Stimulated activated naive CD8-positive, alpha-beta T cell treated with anti-CD3 and anti-CD28 coated beads, Interleukin-15, amount 100 ng/mL, for 72 hours (primary cell): ENCODE measurements around the gene PKLR.
"Not testable (repeated sequence)": the region's sequence is repeated elsewhere in the genome, so short reads cannot be mapped to it uniquely, and the experiment has no call there.

Experiments used
- ATAC-seq: fragments of 150-1000 bp; cut with Tn5 transposase; 2 replicates; pipeline ENCODE4 v1.10.0; 2021; ENCODE audit warnings: mild to moderate bottlenecking, moderate library complexity
- DNase-seq, 2 donors: peaks; one replicate each; pipeline ENCODE4 v3.0.0; 2021 to 2022
- H3K27ac Mint-ChIP-seq, 2 donors: one replicate each; pipeline ENCODE4 v1.8.0; 2022; ENCODE audit warnings: mild to moderate bottlenecking in 2 of 2, mixed read lengths in 2 of 2, moderate library complexity in 2 of 2
- H3K27me3 Mint-ChIP-seq: one replicate; pipeline ENCODE4 v1.8.0; 2022; ENCODE audit warnings: mixed read lengths
- H3K4me1 Mint-ChIP-seq: one replicate; pipeline ENCODE4 v1.8.0; 2022; ENCODE audit warnings: mild to moderate bottlenecking, mixed read lengths
- H3K4me3 Mint-ChIP-seq, 2 donors: one replicate each; pipeline ENCODE4 v1.8.0; 2022; ENCODE audit warnings: mild to moderate bottlenecking in 2 of 2, mixed read lengths in 2 of 2, moderate library complexity in 1 of 2
- H3K9me3 Mint-ChIP-seq, 2 donors: one replicate each; pipeline ENCODE4 v1.8.0; 2022; ENCODE audit warnings: mixed read lengths in 2 of 2

The PKLR gene

GRCh38 chr1:155255243-155256007 is 45.8 kb downstream of the PKLR start, which contains the start of gene ENTREP3:
Gene ENTREP3, minus strand, starts transcription at chr1:155255483. Its CDS starts 606 bp downstream, at chr1:155254877.
- H3K4me1 Mint-ChIP-seq, result peaks cover 55% of the 10 kb centered on the region
- DNase-seq (peak; percentile 72 to 79), ATAC-seq (peak; percentile 75)
- no peaks in the 10 kb centered on the region for H3K9me3 Mint-ChIP-seq
- peak within 1 kb of the TSS; percentile 79 to 88 for H3K27ac Mint-ChIP-seq
- H3K4me3 Mint-ChIP-seq, result peak within 1 kb of the TSS; percentile 84 to 93
- H3K27me3 Mint-ChIP-seq, result no peaks in the 10 kb centered on the region

DNA sequence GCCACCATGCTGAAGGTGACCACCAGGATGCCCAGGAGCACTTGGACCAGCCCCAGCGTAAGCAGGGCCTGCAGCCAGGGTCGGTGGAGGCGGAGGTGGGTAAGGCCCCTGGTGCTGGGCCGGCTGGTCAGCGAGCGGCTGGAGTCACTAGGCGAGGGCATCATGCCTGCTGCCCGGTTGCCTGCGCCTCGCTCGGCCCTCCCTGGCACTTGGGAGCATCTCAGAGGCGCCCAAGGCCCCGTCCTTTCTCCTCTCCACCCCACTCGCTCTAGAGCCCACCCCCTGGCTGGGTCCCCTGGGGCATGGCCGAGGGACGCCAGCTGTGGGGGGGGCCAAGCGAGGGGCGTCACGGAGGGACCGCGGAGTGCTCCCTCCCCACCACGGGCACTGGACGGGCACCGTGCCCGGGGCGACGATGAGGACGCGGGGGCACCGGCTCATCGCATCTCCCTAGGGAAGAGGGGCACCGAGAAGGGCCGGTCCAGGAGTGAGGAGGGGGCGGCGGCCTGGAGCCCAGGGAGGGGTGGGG is 46.5 kb downstream of the PKLR start:
- DNase-seq, result no peak
- H3K27me3 Mint-ChIP-seq, result no peaks in the 10 kb centered on the region
- peak overlapping the region; percentile 79 to 88 for H3K27ac Mint-ChIP-seq
- ATAC-seq, result peak; percentile 8
- H3K9me3 Mint-ChIP-seq, result no peaks in the 10 kb centered on the region
- peak overlapping the region; percentile 84 to 93 for H3K4me3 Mint-ChIP-seq
- H3K4me1 Mint-ChIP-seq, result peaks cover 55% of the 10 kb centered on the region

DNA sequence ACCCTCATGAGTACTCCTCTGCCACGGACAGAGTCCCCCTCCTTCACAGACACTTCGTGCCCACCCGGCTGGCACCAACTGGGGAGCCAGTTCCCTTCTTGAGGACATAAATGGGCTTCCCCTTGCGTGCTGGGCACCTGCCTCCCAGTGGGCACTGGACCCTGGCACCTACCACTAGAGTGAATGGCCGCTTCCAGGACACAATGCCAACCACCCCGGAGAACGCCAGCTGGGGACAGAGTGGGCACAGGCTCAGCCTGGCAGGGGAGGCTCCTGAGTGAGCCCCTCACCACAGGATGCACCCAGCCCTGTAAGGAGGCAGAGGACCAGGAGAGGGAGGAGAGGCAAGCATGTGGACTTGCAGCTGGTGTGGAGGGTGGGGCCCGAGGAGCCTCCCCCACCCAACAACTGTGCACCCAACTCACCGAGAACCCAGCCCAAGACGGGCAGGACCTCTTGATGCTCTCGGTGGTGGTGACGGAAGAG is 47.0 kb downstream of the PKLR start:
- H3K4me1 Mint-ChIP-seq, result peaks cover 53% of the 10 kb centered on the region
- no peaks in the 10 kb centered on the region for H3K9me3 Mint-ChIP-seq
- ATAC-seq (no peak), DNase-seq (no peak)
- peak overlapping the region; percentile 84 to 93 for H3K4me3 Mint-ChIP-seq
- peak overlapping the region in 1 of 2 donors; percentile 88 for H3K27ac Mint-ChIP-seq
- H3K27me3 Mint-ChIP-seq, result no peaks in the 10 kb centered on the region

- Mint-ChIP-seq H3K9me3 (no peaks in the 10 kb centered on the region), H3K27ac (peak overlapping the region; percentile 36 to 53), H3K4me3 (peak overlapping the region; percentile 84 to 93), H3K27me3 (no peaks in the 10 kb centered on the region), H3K4me1 (peaks cover 53% of the 10 kb centered on the region)
- no peak for ATAC-seq
- no peak for DNase-seq
Observed at GRCh38 chr1:155253797-155254196, 47.4 kb downstream of the PKLR start.

DNA sequence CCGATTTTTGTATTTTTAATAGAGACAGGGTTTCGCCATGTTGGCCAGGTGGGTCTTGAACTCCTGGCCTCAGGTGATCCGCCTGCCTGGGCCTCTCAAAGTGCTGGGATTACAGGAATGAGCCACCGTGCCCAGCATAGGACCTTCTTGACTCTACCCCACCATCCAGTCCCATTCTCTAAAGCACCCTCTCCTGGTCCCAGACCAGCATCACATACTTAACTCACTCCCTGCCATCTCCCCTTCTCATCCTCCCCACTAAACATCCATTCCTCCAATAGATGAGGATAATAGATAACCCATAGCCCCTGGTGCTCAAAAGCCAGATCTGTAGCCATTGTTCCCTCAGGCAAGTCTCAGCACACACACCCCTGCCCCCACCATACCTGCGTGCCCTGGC is 48.0 kb downstream of the PKLR start:
- ATAC-seq, result no peak
- Mint-ChIP-seq H3K27ac (peak overlapping the region in 1 of 2 donors; percentile 4), H3K9me3 (no peaks in the 10 kb centered on the region), H3K27me3 (no peaks in the 10 kb centered on the region), H3K4me3 (peak overlapping the region; percentile 84 to 93), H3K4me1 (peaks cover 53% of the 10 kb centered on the region)
- DNase-seq, result no peak

GRCh38 chr1:155251566-155251965 is 49.7 kb downstream of the PKLR start:
- DNase-seq (no peak), ATAC-seq (no peak)
- Mint-ChIP-seq H3K27ac (no peak overlapping the region), H3K27me3 (no peaks in the 10 kb centered on the region), H3K4me1 (peaks cover 49% of the 10 kb centered on the region), H3K9me3 (no peaks in the 10 kb centered on the region), H3K4me3 (no peak overlapping the region)

DNA sequence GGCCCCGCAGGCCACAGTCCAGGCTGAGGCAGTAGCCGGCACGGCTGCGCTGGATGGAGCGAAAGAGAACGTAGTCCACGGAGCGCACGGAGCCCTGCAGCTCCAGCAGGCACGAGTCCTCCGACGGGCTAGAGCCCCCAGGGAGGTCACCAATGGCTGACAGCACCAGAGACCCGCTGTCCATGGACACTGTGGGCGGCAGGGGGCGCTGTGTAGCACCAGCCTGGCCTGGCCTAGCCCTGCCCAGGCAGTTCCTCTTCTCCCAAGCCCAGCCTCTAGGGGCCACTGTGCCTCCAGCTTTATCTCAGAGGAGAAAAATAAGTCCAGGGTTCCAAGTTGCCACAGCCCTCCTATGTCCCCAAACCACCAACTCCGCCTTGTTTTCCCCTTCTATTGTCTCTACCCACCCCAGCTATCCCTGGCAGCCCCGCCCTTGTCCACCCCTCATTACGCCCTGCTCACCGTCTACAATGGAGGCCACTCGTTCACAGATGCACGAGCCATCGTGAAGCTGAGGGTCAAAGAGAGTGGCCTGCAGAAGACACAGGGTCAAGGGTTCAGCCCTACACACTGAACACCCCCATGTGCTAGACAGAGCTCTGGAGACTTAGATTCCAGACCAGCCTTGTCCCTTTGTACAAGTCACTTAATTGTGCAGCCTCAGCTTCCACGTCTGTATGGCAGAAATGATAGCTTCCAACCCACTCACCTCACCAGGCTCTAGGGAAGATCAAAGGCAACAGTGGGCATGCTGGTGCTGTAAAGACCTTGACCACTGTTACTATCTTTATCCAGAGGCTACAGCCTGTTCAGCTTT is 50.4 kb downstream of the PKLR start:
- peak overlapping the region; percentile 70 to 79 for H3K4me3 Mint-ChIP-seq
- peak; percentile 96 to 98 for DNase-seq
- H3K4me1 Mint-ChIP-seq, result peaks cover 47% of the 10 kb centered on the region
- ATAC-seq, result peak; percentile 96
- H3K9me3 Mint-ChIP-seq, result no peaks in the 10 kb centered on the region
- peak overlapping the region; percentile 50 to 51 for H3K27ac Mint-ChIP-seq
- H3K27me3 Mint-ChIP-seq, result no peaks in the 10 kb centered on the region

GRCh38 chr1:155250246-155250632 is 51.0 kb downstream of the PKLR start:
- no peaks in the 10 kb centered on the region for H3K9me3 Mint-ChIP-seq
- H3K27me3 Mint-ChIP-seq, result no peaks in the 10 kb centered on the region
- peaks cover 47% of the 10 kb centered on the region for H3K4me1 Mint-ChIP-seq
- peak; percentile 47 for ATAC-seq
- peak overlapping the region; percentile 57 to 93 for H3K27ac Mint-ChIP-seq
- H3K4me3 Mint-ChIP-seq, result peak overlapping the region; percentile 70 to 86
- no peak for DNase-seq

GRCh38 chr1:155247667-155248553 is 53.3 kb downstream of the PKLR start:
- ATAC-seq (no peak), DNase-seq (no peak)
- Mint-ChIP-seq H3K4me1 (peaks cover 44% of the 10 kb centered on the region), H3K9me3 (no peaks in the 10 kb centered on the region), H3K27ac (no peak overlapping the region), H3K4me3 (no peak overlapping the region), H3K27me3 (no peaks in the 10 kb centered on the region)

DNA sequence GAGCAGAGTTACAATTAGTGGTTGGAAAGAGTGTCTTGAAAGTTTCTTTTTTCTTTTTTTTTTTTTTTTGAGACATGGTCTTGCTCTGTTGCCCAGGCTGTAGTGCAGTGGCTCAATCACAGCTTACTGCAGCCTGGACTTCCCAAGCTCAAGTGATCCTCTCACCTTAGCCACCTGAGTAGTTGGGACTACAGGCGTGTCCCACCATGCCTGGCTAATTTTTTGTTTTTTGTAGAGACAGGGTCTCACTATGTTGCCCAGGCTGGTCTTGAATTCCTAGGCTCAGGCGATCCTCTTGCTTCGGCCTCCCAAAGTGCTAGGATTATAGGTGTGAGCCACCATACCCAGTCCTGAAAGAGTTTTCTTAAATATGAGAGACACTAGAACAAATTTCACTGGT is 54.4 kb downstream of the PKLR start:
- not testable (repeated sequence) for H3K4me3 Mint-ChIP-seq, ATAC-seq, DNase-seq, H3K27ac Mint-ChIP-seq, H3K9me3 Mint-ChIP-seq, H3K27me3 Mint-ChIP-seq
- H3K4me1 Mint-ChIP-seq, result peaks cover 55% of the 10 kb centered on the region

DNA sequence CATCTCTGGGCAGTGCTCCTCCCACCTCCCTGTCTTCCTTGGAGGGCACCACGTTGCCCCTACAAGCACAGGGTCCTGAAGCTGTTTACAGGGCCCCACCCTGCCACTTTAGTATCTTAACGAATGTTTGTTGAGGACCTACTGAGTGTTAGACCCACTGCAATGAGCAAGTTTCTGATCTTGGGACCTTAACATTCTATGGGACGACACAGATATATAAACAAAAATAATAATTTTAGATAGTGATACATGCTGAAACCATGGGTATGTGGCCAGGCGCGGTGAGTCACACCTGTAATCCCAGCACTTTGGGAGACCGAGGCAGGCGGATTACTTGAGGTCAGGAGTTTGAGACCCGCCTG is 56.1 kb downstream of the PKLR start:
- Mint-ChIP-seq H3K4me3 (peak overlapping the region; percentile 70 to 77), H3K27ac (peak overlapping the region; percentile 29 to 86), H3K4me1 (peaks cover 59% of the 10 kb centered on the region), H3K9me3 (no peaks in the 10 kb centered on the region), H3K27me3 (no peaks in the 10 kb centered on the region)
- no peak for DNase-seq
- ATAC-seq, result no peak

- Mint-ChIP-seq H3K9me3 (no peaks in the 10 kb centered on the region), H3K4me3 (peak overlapping the region; percentile 70 to 77), H3K27ac (peak overlapping the region; percentile 74 to 86), H3K27me3 (no peaks in the 10 kb centered on the region), H3K4me1 (peaks cover 55% of the 10 kb centered on the region)
- DNase-seq, result peak; percentile 96 to 100
- ATAC-seq, result peak; percentile 97
Observed at GRCh38 chr1:155244368-155245162, 56.7 kb downstream of the PKLR start.

- ATAC-seq (no peak), DNase-seq (no peak)
- H3K27me3 Mint-ChIP-seq, result no peaks in the 10 kb centered on the region
- no peaks in the 10 kb centered on the region for H3K9me3 Mint-ChIP-seq
- H3K4me1 Mint-ChIP-seq, result peaks cover 55% of the 10 kb centered on the region
- peak overlapping the region; percentile 72 to 77 for H3K4me3 Mint-ChIP-seq
- peak overlapping the region in 1 of 2 donors; percentile 72 for H3K27ac Mint-ChIP-seq
Observed at GRCh38 chr1:155242805-155243358, 58.4 kb downstream of the PKLR start.

DNA sequence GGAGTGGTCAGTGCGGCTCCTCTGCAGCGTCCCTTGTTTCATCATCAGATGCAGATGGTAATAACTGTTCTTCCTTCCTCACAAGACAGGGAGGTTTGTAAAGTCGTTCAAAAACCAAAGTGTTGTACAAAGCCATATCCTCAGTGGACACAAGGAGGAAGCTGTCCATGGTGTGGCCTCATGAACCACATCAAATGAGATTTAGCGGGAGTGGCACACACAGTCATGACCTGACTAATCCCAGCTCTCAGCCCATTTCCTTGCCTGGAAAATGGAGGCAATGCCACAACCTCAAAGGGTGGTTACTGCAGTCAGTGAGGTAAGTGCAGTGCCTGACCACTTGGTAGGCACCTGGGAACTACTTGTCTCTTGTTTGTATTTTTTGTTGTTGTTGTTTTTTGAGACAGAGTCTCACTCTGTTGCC is 59.4 kb downstream of the PKLR start:
- ATAC-seq, result no peak

More for the DNA sequence above, 59.4 kb downstream of the PKLR start:
- H3K4me3 Mint-ChIP-seq, result peak overlapping the region; percentile 81 to 88
- no peaks in the 10 kb centered on the region for H3K9me3 Mint-ChIP-seq
- H3K27me3 Mint-ChIP-seq, result no peaks in the 10 kb centered on the region
- no peak for DNase-seq
- peaks cover 55% of the 10 kb centered on the region for H3K4me1 Mint-ChIP-seq
- H3K27ac Mint-ChIP-seq, result peak overlapping the region; percentile 93 to 97
